ENCODE results near the gene ERVFRD-1.

The ERVFRD-1 gene

GRCh38 chr6:11143394-11144371 is 32.2 kb upstream of the ERVFRD-1 start:
- TF ChIP-seq CTCF (IDR thresholded peaks at IDR 0.05; ENCODE audit: low read length) (no peak), EZH2phosphoT487 (IDR thresholded peaks at IDR 0.05; ENCODE audit: low read length) (no peak), EZH2 (optimal IDR thresholded peaks at IDR 0.05; ENCODE audit: low read depth, low read length) (no peak)
- no peak for DNase-seq
- H3K27ac ChIP-seq (ENCODE audit: low read length), result no peak overlapping the region

DNA sequence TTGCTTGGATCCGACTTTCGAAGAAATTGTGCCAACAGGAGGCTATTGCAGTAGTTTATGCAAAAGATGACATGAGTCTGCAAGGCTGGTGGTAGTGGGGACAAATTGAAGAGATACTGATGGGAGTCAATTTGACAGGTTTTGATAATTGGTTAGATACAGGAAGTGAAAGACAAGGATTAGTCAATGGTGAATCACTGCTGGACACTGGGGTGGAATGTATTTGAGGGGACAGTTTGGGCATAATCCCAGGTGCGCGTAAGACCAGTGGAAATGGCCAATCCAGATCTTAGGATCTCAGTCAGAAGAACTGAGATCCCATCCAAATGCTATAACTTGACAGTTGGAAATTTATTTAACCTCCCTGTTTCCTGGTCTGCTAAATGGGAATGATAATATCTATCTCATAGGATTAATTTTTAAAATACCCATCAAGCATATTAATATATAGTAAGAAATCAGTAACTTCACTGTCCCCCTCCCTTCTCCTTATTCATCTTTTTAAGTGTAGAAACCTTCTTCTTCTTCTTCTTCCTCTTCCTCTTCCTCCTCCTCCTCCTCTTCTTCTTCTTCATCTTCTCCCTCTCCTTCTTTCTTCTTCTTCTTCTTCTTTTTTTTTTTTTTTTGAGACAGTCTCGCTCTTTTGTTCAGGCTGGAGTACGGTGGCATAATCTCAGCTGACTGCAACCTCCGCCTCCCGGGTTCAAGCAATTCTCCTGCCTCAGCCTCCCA is 30.9 kb upstream of the ERVFRD-1 start:
- no peak overlapping the region for H3K4me3 ChIP-seq (ENCODE audit: low read length)
- H2AFZ ChIP-seq (ENCODE audit: low read length), result no peak overlapping the region
- no peaks in the 10 kb centered on the region for H4K20me1 ChIP-seq (ENCODE audit: insufficient read depth, low read length)
- no peaks in the 10 kb centered on the region for H3K79me2 ChIP-seq (ENCODE audit: low read length)
- H3K4me1 ChIP-seq (ENCODE audit: low read length), result no peaks in the 10 kb centered on the region
- no peak overlapping the region for H3K4me2 ChIP-seq (ENCODE audit: low read depth, low read length)
- no peaks in the 10 kb centered on the region for H3F3A ChIP-seq (ENCODE audit: insufficient read depth, low read length)
- no peaks in the 10 kb centered on the region for H3K9me3 ChIP-seq (replicated peaks; ENCODE audit: insufficient read depth, low read length)
- no peaks in the 10 kb centered on the region for H3K9me2 ChIP-seq (replicated peaks; ENCODE audit: insufficient read depth, low read length)
- H3K9ac ChIP-seq (ENCODE audit: low read length), result no peak overlapping the region
- no peak for TF ChIP-seq EZH2 (optimal IDR thresholded peaks at IDR 0.05; ENCODE audit: low read depth, low read length)
- TF ChIP-seq CTCF (IDR thresholded peaks at IDR 0.05; ENCODE audit: low read length), result no peak
- no peak for TF ChIP-seq EZH2phosphoT487 (IDR thresholded peaks at IDR 0.05; ENCODE audit: low read length)
- H3K27me3 ChIP-seq (replicated peaks; ENCODE audit: insufficient read depth, low read length), result no peaks in the 10 kb centered on the region
- H3K27ac ChIP-seq (ENCODE audit: low read length), result no peak overlapping the region
- DNase-seq, result no peak
- no peaks in the 10 kb centered on the region for H3K36me3 ChIP-seq (replicated peaks; ENCODE audit: insufficient read depth, low read length)

More at GRCh38 chr6:11143394-11144371, 32.2 kb upstream of the ERVFRD-1 start:
- Histone ChIP-seq H3K4me3 (ENCODE audit: low read length) (no peak overlapping the region), H3K9me3 (replicated peaks; ENCODE audit: insufficient read depth, low read length) (no peaks in the 10 kb centered on the region), H3K27me3 (replicated peaks; ENCODE audit: insufficient read depth, low read length) (no peaks in the 10 kb centered on the region), H4K20me1 (ENCODE audit: insufficient read depth, low read length) (no peaks in the 10 kb centered on the region), H3K4me2 (ENCODE audit: low read depth, low read length) (no peak overlapping the region), H3K4me1 (ENCODE audit: low read length) (no peaks in the 10 kb centered on the region), H3K9ac (ENCODE audit: low read length) (no peak overlapping the region), H3K36me3 (replicated peaks; ENCODE audit: insufficient read depth, low read length) (no peaks in the 10 kb centered on the region), H3F3A (ENCODE audit: insufficient read depth, low read length) (no peaks in the 10 kb centered on the region), H2AFZ (ENCODE audit: low read length) (no peak overlapping the region), H3K79me2 (ENCODE audit: low read length) (no peaks in the 10 kb centered on the region), H3K9me2 (replicated peaks; ENCODE audit: insufficient read depth, low read length) (no peaks in the 10 kb centered on the region)

- Histone ChIP-seq H4K20me1 (ENCODE audit: insufficient read depth, low read length) (no peaks in the 10 kb centered on the region), H3K4me1 (ENCODE audit: low read length) (no peaks in the 10 kb centered on the region), H3K4me3 (ENCODE audit: low read length) (no peak overlapping the region), H3K27me3 (replicated peaks; ENCODE audit: insufficient read depth, low read length) (no peaks in the 10 kb centered on the region), H3K9ac (ENCODE audit: low read length) (no peak overlapping the region), H2AFZ (ENCODE audit: low read length) (no peak overlapping the region), H3K27ac (ENCODE audit: low read length) (no peak overlapping the region), H3K4me2 (ENCODE audit: low read depth, low read length) (no peak overlapping the region), H3K36me3 (replicated peaks; ENCODE audit: insufficient read depth, low read length) (no peaks in the 10 kb centered on the region), H3K9me3 (replicated peaks; ENCODE audit: insufficient read depth, low read length) (no peaks in the 10 kb centered on the region), H3K9me2 (replicated peaks; ENCODE audit: insufficient read depth, low read length) (no peaks in the 10 kb centered on the region), H3K79me2 (ENCODE audit: low read length) (no peaks in the 10 kb centered on the region), H3F3A (ENCODE audit: insufficient read depth, low read length) (no peaks in the 10 kb centered on the region)
- DNase-seq, result no peak
- TF ChIP-seq EZH2phosphoT487 (IDR thresholded peaks at IDR 0.05; ENCODE audit: low read length) (no peak), EZH2 (optimal IDR thresholded peaks at IDR 0.05; ENCODE audit: low read depth, low read length) (no peak), CTCF (IDR thresholded peaks at IDR 0.05; ENCODE audit: low read length) (no peak)
These were observed 29.8 kb upstream of the ERVFRD-1 start for GRCh38 chr6:11141295-11141694.

Data from MM.1S (cell line).